Astrocyte (in vitro differentiated cells and primary cell): ENCODE results near the gene ABCA5.

Experiments
- CTCF ChIP-seq: IDR thresholded peaks from 2 replicates; pipeline ENCODE4 v1.5.1; 2011; ENCODE audit warnings: low read depth, mild to moderate bottlenecking, inconsistent platforms, low read length, moderate library complexity; ENCODE audit not compliant: insufficient read depth
- EZH2 ChIP-seq: IDR thresholded peaks from 2 replicates; pipeline ENCODE4 v1.6.1; 2012; ENCODE audit warnings: mild to moderate bottlenecking, low read length, inconsistent platforms; ENCODE audit not compliant: insufficient read depth

- TF ChIP-seq CTCF (no peak), EZH2 (no peak)
These were observed 6.1 kb downstream of the ABCA5 start for GRCh38 chr17:69320908-69321238.
